GM19043 (cell line): Measurements from ENCODE around the gene GLS.
"Not testable (repeated sequence)": the region's sequence is repeated elsewhere in the genome, so short reads cannot be mapped to it uniquely, and the experiment has no call there.

Experiments
- ATAC-seq: cut with Tn5 transposase; IDR thresholded peaks from one replicate; pipeline ENCODE4 v1.9.1; 2021; ENCODE audit warnings: low read depth; ENCODE audit not compliant: unreplicated experiment

GLS gene

GRCh38 chr2:190882411-190882766 is 1.8 kb downstream of the GLS start:
- no peak for ATAC-seq

GRCh38 chr2:190882856-190883582 is 2.4 kb downstream of the GLS start:
- ATAC-seq = no peak

- not testable (repeated sequence) for ATAC-seq
These were observed 5.2 kb downstream of the GLS start for GRCh38 chr2:190885844-190886243.

- ATAC-seq = peak; percentile 68
These were observed 6.5 kb downstream of the GLS start for GRCh38 chr2:190887089-190887488.

GRCh38 chr2:190888449-190888848 is 7.8 kb downstream of the GLS start:
- no peak for ATAC-seq

GRCh38 chr2:190889175-190889943 is 8.7 kb downstream of the GLS start:
- ATAC-seq = no peak

- peak; percentile 45 for ATAC-seq
These were observed 10.8 kb downstream of the GLS start for GRCh38 chr2:190891372-190891771.

- no peak for ATAC-seq
These were observed 11.3 kb downstream of the GLS start for GRCh38 chr2:190891889-190892288.

GRCh38 chr2:190893157-190893556 is 12.5 kb downstream of the GLS start:
- ATAC-seq = no peak

- no peak for ATAC-seq
These were observed 15.9 kb downstream of the GLS start for GRCh38 chr2:190896477-190896876.

- ATAC-seq = no peak
These were observed 23.3 kb downstream of the GLS start for GRCh38 chr2:190903693-190904450.

GRCh38 chr2:190904640-190905261 is 24.1 kb downstream of the GLS start:
- no peak for ATAC-seq

- no peak for ATAC-seq
These were observed 27.9 kb downstream of the GLS start for GRCh38 chr2:190908532-190908931.

- ATAC-seq = no peak
These were observed 29.1 kb downstream of the GLS start for GRCh38 chr2:190909680-190910079.

GRCh38 chr2:190910341-190911136 is 29.9 kb downstream of the GLS start:
- no peak for ATAC-seq

- ATAC-seq = peak; percentile 95
These were observed 31.2 kb downstream of the GLS start for GRCh38 chr2:190911813-190912212.

GRCh38 chr2:190912726-190913125 is 32.1 kb downstream of the GLS start:
- no peak for ATAC-seq

GRCh38 chr2:190913725-190914124 is 33.1 kb downstream of the GLS start:
- no peak for ATAC-seq

- ATAC-seq = no peak
These were observed 36.2 kb downstream of the GLS start for GRCh38 chr2:190916829-190917228.

GRCh38 chr2:190920085-190920484 is 39.5 kb downstream of the GLS start:
- no peak for ATAC-seq
